Endothelial cell of umbilical vein (primary cell): ENCODE measurements around the gene SCG3. TPM values are rescaled to one million over a fixed set of nuclear protein-coding genes. Genes with fewer than 3 reads are reported as not detected.

Source experiments
- BruUV-seq: library from RNA; stranded (reverse); fragments of 400-500 nt; replicated peaks from 2 replicates; lab custom pipeline; 2021; lab: Mats Ljungman, UMichigan
- CTCF ChIA-PET: fragments of 300-600, 350-600 bp; sonication (Branson Sonifier 250); formaldehyde crosslinking; loops from one replicate; lab custom pipeline; 2021; ENCODE audit warnings: antibody characterized with exemption, inconsistent platforms; lab: Charles Lee
- POLR2A ChIA-PET: fragments of 300-600, 350-600 bp; sonication (Branson Sonifier 250); formaldehyde crosslinking; loops from one replicate; lab custom pipeline; 2021; ENCODE audit warnings: antibody characterized with exemption, inconsistent platforms; lab: Charles Lee
- DNase-seq: peaks from one replicate; pipeline ENCODE4 v3.0.0-alpha.2; 2011; ENCODE audit warnings: low read depth, low spot score
- FAIRE-seq: peaks from 2 replicates; lab custom pipeline; 2011; peaks lifted over from hg19 to GRCh38; lab: Jason Lieb, UNC
- H2AFZ ChIP-seq: 2 replicates; pipeline ENCODE4 v1.6.0; 2012; ENCODE audit warnings: low read depth, low read length, control low read depth, inconsistent platforms
- H3K27ac ChIP-seq: 2 replicates; pipeline ENCODE4 v1.5.1; 2011; ENCODE audit warnings: low read depth, mild to moderate bottlenecking, control low read depth, low read length, moderate library complexity; ENCODE audit not compliant: insufficient read depth
- H3K27me3 ChIP-seq, 2 experiments: 2 replicates each; pipeline versions ENCODE4 v1.6.0 to v1.6.1; 2011; ENCODE audit warnings: low read length in 2 of 2, mixed read lengths in 1 of 2; ENCODE audit not compliant: control insufficient read depth in 2 of 2, insufficient read depth in 2 of 2
- H3K36me3 ChIP-seq, 2 experiments: 2 replicates in 1 of 2; 3 replicates in 1 of 2; pipeline ENCODE4 v1.5.1; 2011; ENCODE audit warnings: low read length in 2 of 2, mild to moderate bottlenecking in 1 of 2, moderate library complexity in 1 of 2; ENCODE audit not compliant: control insufficient read depth in 2 of 2, insufficient read depth in 2 of 2; ENCODE audit errors: extremely low read depth in 1 of 2
- H3K4me1 ChIP-seq: 3 replicates; pipeline ENCODE4 v1.5.1; 2011; ENCODE audit warnings: mild to moderate bottlenecking, low read length; ENCODE audit not compliant: control insufficient read depth, insufficient read depth; ENCODE audit errors: extremely low read depth
- H3K4me2 ChIP-seq: 2 replicates; pipeline ENCODE4 v1.6.1; 2011; ENCODE audit warnings: low read length, control low read depth, mixed read lengths; ENCODE audit not compliant: insufficient read depth
- H3K4me3 ChIP-seq, 3 experiments: fragments of 200-600 bp in 1 of 3; sonication (generic), shearing (Covaris generic) in 1 of 3; replicated peaks in 1 of 3; 2 replicates each; pipeline ENCODE4 v1.5.1; 2011 to 2016; ENCODE audit warnings: control low read depth in 3 of 3, low read length in 3 of 3, mild to moderate bottlenecking in 2 of 3, inconsistent platforms in 1 of 3, low read depth in 1 of 3, moderate library complexity in 1 of 3; ENCODE audit not compliant: insufficient read depth in 1 of 3
- H3K79me2 ChIP-seq: 2 replicates; pipeline ENCODE4 v1.6.0; 2012; ENCODE audit warnings: low read length, inconsistent platforms; ENCODE audit not compliant: control insufficient read depth, insufficient read depth
- H3K9ac ChIP-seq: replicated peaks from 2 replicates; pipeline ENCODE3; 2011; ENCODE audit warnings: low read length, control low read depth; ENCODE audit not compliant: insufficient read depth; ENCODE audit errors: extremely low read depth
- H3K9me1 ChIP-seq: replicated peaks from 3 replicates; pipeline ENCODE4 v1.6.0; 2011; ENCODE audit warnings: mild to moderate bottlenecking, low read length; ENCODE audit not compliant: control insufficient read depth, insufficient read depth; ENCODE audit errors: extremely low read depth
- H3K9me3 ChIP-seq: replicated peaks from 2 replicates; pipeline ENCODE4 v1.5.1; 2012; ENCODE audit warnings: low read length, inconsistent platforms; ENCODE audit not compliant: control insufficient read depth, insufficient read depth
- H4K20me1 ChIP-seq: replicated peaks from 2 replicates; pipeline ENCODE3; 2011; ENCODE audit warnings: mild to moderate bottlenecking, low read length; ENCODE audit not compliant: control insufficient read depth, insufficient read depth; ENCODE audit errors: extremely low read depth
- EZH2 ChIP-seq: IDR thresholded peaks from 2 replicates; pipeline ENCODE4 v1.6.1; 2012; ENCODE audit warnings: borderline replicate concordance, low read depth, mild to moderate bottlenecking, moderate library complexity, low read length, inconsistent platforms; ENCODE audit not compliant: severe bottlenecking
- FOS ChIP-seq: IDR thresholded peaks from 2 replicates; pipeline ENCODE4 v1.6.1; 2011; ENCODE audit warnings: mild to moderate bottlenecking, low read length, moderate library complexity, borderline replicate concordance; ENCODE audit not compliant: insufficient read depth
- GATA2 ChIP-seq: IDR thresholded peaks from 2 replicates; pipeline ENCODE4 v1.7.0; 2011; ENCODE audit warnings: low read depth, mild to moderate bottlenecking, moderate library complexity, mixed read lengths, low read length; ENCODE audit not compliant: insufficient read length, insufficient read depth
- JUN ChIP-seq: IDR thresholded peaks from 2 replicates; pipeline ENCODE4 v1.6.1; 2011; ENCODE audit warnings: borderline replicate concordance, low read depth; ENCODE audit not compliant: insufficient read length, insufficient read depth
- MYC ChIP-seq: IDR thresholded peaks from one replicate; pipeline ENCODE4 v1.6.1; 2011; ENCODE audit warnings: mild to moderate bottlenecking, low read depth, low read length
- POLR2AphosphoS5 ChIP-seq: IDR thresholded peaks from 2 replicates; pipeline ENCODE4 v1.6.1; 2012; ENCODE audit warnings: low read depth, mild to moderate bottlenecking, control low read depth, low read length, moderate library complexity; ENCODE audit not compliant: insufficient read depth
- dilution Hi-C: fragments of 300-500 bp; cut with MboI; formaldehyde crosslinking; loops from one replicate; pipeline ENCODE4 v1.15.0; 2019; ENCODE audit warnings: low sequenced_read_pairs; ENCODE audit not compliant: extremely low pct_ligation_motif_present
- intact Hi-C: fragments of 100-400 bp; cut with micrococcal nuclease; formaldehyde crosslinking; loops from one replicate; pipeline ENCODE4 v1.10.0; 2022
- polyA plus RNA-seq, 4 experiments: library from polyadenylated mRNA; depleted of rRNA in 3 of 4; stranded (reverse) in 3 of 4; unstranded in 1 of 4; fragments of >200 nt; gene quantifications; 2 replicates each; pipeline versions ENCODE4 v1.2.1 to v1.2.3, GENCODE V29; 2011 to 2012; ENCODE audit warnings: missing spikeins in 1 of 4
- total RNA-seq: library from RNA; stranded (reverse); gene quantifications from 2 replicates; pipeline ENCODE4 v1.2.3, GENCODE V29; 2021
- TF ChIP-seq, protein P1 (sequence below): IDR thresholded peaks from 2 replicates; pipeline ENCODE4 v1.6.1; 2011; ENCODE audit not compliant: insufficient read depth, insufficient read length

Gene SCG3
- total and polyA plus RNA-seq, 2 donors (not counting 3 experiments of a cell fraction or from before 2014, with no cell fraction given) = not detected

DNA sequence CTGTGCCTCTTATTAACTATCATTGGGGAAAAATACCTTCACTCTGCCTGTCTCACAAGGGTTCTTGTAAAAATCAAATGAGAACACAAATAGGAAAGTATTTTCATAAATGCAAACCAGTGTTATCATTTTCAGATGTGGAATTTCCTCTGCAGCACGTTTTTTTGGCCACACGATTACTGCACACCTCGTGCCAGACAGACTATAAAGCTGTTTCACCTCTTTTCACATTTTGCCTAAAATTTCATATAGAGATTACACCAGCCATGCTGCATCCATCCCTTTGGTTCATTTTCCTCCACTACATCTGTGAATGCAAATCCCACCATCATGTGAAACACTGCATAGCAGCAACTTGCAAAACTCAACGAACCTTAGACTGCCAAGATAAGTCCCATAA, 68.9 kb downstream of the SCG3 start:
- CTCF ChIA-PET = no interaction called here
- intact Hi-C loops = no loop called here

DNA sequence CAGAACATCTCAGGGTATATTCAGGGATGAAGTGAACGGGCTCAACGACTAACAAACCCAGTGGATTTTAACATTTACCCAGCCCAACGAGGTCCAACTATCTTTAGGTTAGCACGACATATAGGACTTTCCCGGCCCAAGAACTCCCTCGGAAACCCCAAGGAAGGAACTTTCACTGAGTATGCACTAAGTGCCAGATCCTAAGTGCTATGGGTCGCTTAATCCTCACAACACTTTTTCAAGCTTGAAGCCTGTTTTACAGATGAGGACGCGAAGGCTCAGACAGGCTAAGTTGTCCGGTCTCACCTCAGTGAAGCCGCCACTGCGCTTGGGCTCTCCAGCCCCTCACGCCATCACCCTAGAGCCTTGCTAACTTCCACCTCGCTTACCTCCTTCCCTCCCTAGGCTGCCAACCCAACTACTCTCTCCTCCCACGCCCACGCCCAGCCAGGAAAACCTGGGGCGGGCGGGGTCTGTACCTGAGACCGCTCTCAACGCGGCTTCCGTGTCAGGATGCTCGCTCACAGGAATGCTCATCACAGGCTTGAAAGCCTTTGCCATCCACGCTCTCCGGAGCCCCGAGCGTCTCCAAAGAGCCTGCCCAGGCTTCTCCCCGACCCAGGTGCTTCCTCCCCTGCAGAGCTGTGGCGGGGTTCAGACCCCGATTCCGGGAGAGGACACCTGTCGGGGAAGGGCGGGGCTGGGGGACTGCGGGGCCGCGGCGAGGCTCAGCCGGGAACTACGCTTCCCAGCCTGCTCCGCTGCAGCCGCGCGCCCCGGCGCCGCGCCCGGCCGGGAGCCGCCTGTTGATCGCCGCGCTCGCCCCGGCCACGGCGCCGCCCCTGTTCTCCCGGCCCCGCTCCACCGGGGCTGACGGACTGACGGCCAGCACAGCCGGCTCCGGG, 69.7 kb downstream of the SCG3 start, which contains the start of gene TMOD2:
TSS of gene TMOD2 (plus strand) at position 806 of the 905 bp plus-strand sequence. CDS start 14,845 bp downstream, outside the sequence.
- no peak for FAIRE-seq
- no TSS peak for BruUV-seq

More for the DNA sequence above, 68.9 kb downstream of the SCG3 start:
- Histone ChIP-seq H3K4me2 (no peak overlapping the region), H3K9ac (no peak overlapping the region), H2AFZ (no peak overlapping the region), H3K27me3 (peaks cover 58 to 67% of the 10 kb centered on the region in 2 experiments), H3K27ac (no peak overlapping the region), H4K20me1 (no peaks in the 10 kb centered on the region), H3K4me3 (no peak overlapping the region), H3K9me3 (no peaks in the 10 kb centered on the region), H3K36me3 (no peaks in the 10 kb centered on the region), H3K79me2 (no peaks in the 10 kb centered on the region), H3K9me1 (no peaks in the 10 kb centered on the region), H3K4me1 (peaks cover 3% of the 10 kb centered on the region)
- DNase-seq (no peak), FAIRE-seq (no peak)
- POLR2A ChIA-PET = no interaction called here
- BruUV-seq = no TSS peak
- dilution Hi-C loops = no loop called here
- TF ChIP-seq, protein P1, sequence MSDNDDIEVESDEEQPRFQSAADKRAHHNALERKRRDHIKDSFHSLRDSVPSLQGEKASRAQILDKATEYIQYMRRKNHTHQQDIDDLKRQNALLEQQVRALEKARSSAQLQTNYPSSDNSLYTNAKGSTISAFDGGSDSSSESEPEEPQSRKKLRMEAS = no peak
- peak; percentile 71 for TF ChIP-seq EZH2
- no peak for TF ChIP-seq MYC
- no peak for TF ChIP-seq FOS
- TF ChIP-seq POLR2AphosphoS5 = no peak
- TF ChIP-seq GATA2 = no peak
- TF ChIP-seq JUN = no peak

More for the DNA sequence above, 69.7 kb downstream of the SCG3 start, which contains the start of gene TMOD2:
- H3K79me2 ChIP-seq = no peaks in the 10 kb centered on the region
- no peaks in the 10 kb centered on the region for H3K36me3 ChIP-seq
- dilution Hi-C loops (no loop called here), intact Hi-C loops (loop anchor here (1.0 kb wide), 1 partner anchor 25 kb away; no protein-coding TSS in a partner anchor)
- H3K4me1 ChIP-seq = peaks cover 3% of the 10 kb centered on the region
- H3K27me3 ChIP-seq = peaks cover 59 to 65% of the 10 kb centered on the region in 2 experiments
- no peak within 1 kb of the TSS for H3K27ac ChIP-seq
- H3K4me2 ChIP-seq = peak within 1 kb of the TSS; percentile 43
- POLR2A ChIA-PET = no interaction called here
- no peak within 1 kb of the TSS for H3K9ac ChIP-seq
- TF ChIP-seq EZH2 = peak; percentile 59
- no peak for TF ChIP-seq FOS
- no peak for TF ChIP-seq JUN
- no peak for TF ChIP-seq POLR2AphosphoS5
- DNase-seq = no peak
- peak within 1 kb of the TSS; percentile 26 to 54 (median 40) for H3K4me3 ChIP-seq
- no peaks in the 10 kb centered on the region for H4K20me1 ChIP-seq
- H3K9me3 ChIP-seq = no peaks in the 10 kb centered on the region
- CTCF ChIA-PET = interaction anchor here (1.4 to 1.7 kb wide), 3 partner anchors 19 to 101 kb away, joined by 4 to 11 read pairs (median 9); no protein-coding TSS in a partner anchor
- H2AFZ ChIP-seq = peak within 1 kb of the TSS; percentile 71
- H3K9me1 ChIP-seq = no peaks in the 10 kb centered on the region
